CD14-positive monocyte (primary cell): ENCODE measurements around the gene RAD50. TPM values are rescaled to one million over a fixed set of nuclear protein-coding genes. Genes with fewer than 3 reads are reported as not detected.

Experiments
- DNase-seq, 3 donors: peaks; one replicate each; pipeline ENCODE4 v3.0.0-alpha.2; 2011 to 2022
- H2AFZ ChIP-seq: 2 replicates; pipeline ENCODE4 v1.6.0; 2012; ENCODE audit warnings: mild to moderate bottlenecking, low read depth, low read length, inconsistent platforms; ENCODE audit not compliant: insufficient read depth, poor library complexity, severe bottlenecking
- H3K27ac ChIP-seq, 2 donors: 1 replicate in 1 of 2; 2 replicates in 1 of 2; pipeline ENCODE4 v1.5.1; 2012 to 2013; ENCODE audit warnings: low read length in 2 of 2, control low read depth in 1 of 2, inconsistent platforms in 1 of 2, low read depth in 1 of 2, mild to moderate bottlenecking in 1 of 2
- H3K27me3 ChIP-seq, 2 donors: one replicate each; pipeline versions ENCODE4 v1.6.0 to v1.6.1; 2011 to 2013; ENCODE audit warnings: low read length in 2 of 2; ENCODE audit not compliant: control insufficient read depth in 2 of 2, insufficient read depth in 2 of 2
- H3K36me3 ChIP-seq, 2 donors: replicated peaks in 1 of 2; 1 replicate in 1 of 2; 2 replicates in 1 of 2; pipeline versions ENCODE4 v1.5.1 to v1.6.1; 2012 to 2013; ENCODE audit warnings: low read length in 2 of 2, control low read depth in 1 of 2, inconsistent platforms in 1 of 2, mild to moderate bottlenecking in 1 of 2; ENCODE audit not compliant: insufficient read depth in 2 of 2, control insufficient read depth in 1 of 2
- H3K4me1 ChIP-seq, 2 donors: 1 replicate in 1 of 2; 2 replicates in 1 of 2; pipeline versions ENCODE4 v1.5.1 to v1.6.1; 2012 to 2013; ENCODE audit warnings: low read length in 2 of 2, control low read depth in 1 of 2, inconsistent platforms in 1 of 2, mild to moderate bottlenecking in 1 of 2, moderate library complexity in 1 of 2; ENCODE audit not compliant: insufficient read depth in 2 of 2, control insufficient read depth in 1 of 2
- H3K4me2 ChIP-seq: replicated peaks from 2 replicates; pipeline ENCODE3; 2012; ENCODE audit warnings: low read length, moderate library complexity, mild to moderate bottlenecking; ENCODE audit not compliant: poor library complexity, severe bottlenecking; ENCODE audit errors: extremely low read depth
- H3K4me3 ChIP-seq, 3 experiments: fragments of 200-600 bp in 1 of 3; sonication (generic) in 1 of 3; replicated peaks in 1 of 3; 1 replicate in 2 of 3; 2 replicates in 1 of 3; pipeline ENCODE4 v1.5.1; 2011 to 2013; ENCODE audit warnings: low read length in 3 of 3, mild to moderate bottlenecking in 3 of 3, control low read depth in 2 of 3, low read depth in 2 of 3, inconsistent platforms in 1 of 3, moderate library complexity in 1 of 3
- H3K79me2 ChIP-seq: 2 replicates; pipeline ENCODE4 v1.6.0; 2012; ENCODE audit warnings: mild to moderate bottlenecking, control low read depth, inconsistent platforms, low read length, moderate library complexity; ENCODE audit not compliant: insufficient read depth
- H3K9ac ChIP-seq: 2 replicates; pipeline ENCODE4 v1.6.0; 2017; ENCODE audit warnings: low read length, mild to moderate bottlenecking; ENCODE audit not compliant: insufficient read depth, poor library complexity, severe bottlenecking
- H3K9me3 ChIP-seq, 2 donors: replicated peaks in 1 of 2; 1 replicate in 1 of 2; 2 replicates in 1 of 2; pipeline versions ENCODE4 v1.5.1 to v1.6.1; 2012 to 2013; ENCODE audit warnings: low read length in 2 of 2, control low read depth in 1 of 2; ENCODE audit not compliant: control insufficient read depth in 1 of 2, insufficient read depth in 1 of 2
- H4K20me1 ChIP-seq: 2 replicates; pipeline ENCODE4 v1.6.0; 2012; ENCODE audit warnings: mild to moderate bottlenecking, low read length, control low read depth, moderate library complexity; ENCODE audit not compliant: insufficient read depth
- H3K27ac Mint-ChIP-seq, 7 donors: one replicate each; pipeline ENCODE4 v1.8.0; 2020; ENCODE audit warnings: mild to moderate bottlenecking in 7 of 7, mixed read lengths in 7 of 7, moderate library complexity in 6 of 7, inconsistent platforms in 2 of 7
- H3K27me3 Mint-ChIP-seq, 3 donors: one replicate each; pipeline ENCODE4 v1.8.0; 2021 to 2022; ENCODE audit warnings: low read depth in 3 of 3, mild to moderate bottlenecking in 3 of 3, mixed read lengths in 3 of 3, moderate library complexity in 3 of 3, inconsistent platforms in 1 of 3
- H3K36me3 Mint-ChIP-seq, 2 donors: one replicate each; pipeline ENCODE4 v1.8.0; 2020; ENCODE audit warnings: mixed read lengths in 2 of 2, inconsistent platforms in 1 of 2, mild to moderate bottlenecking in 1 of 2
- H3K4me1 Mint-ChIP-seq: one replicate; pipeline ENCODE4 v1.8.0; 2020; ENCODE audit warnings: mild to moderate bottlenecking, mixed read lengths
- H3K4me3 Mint-ChIP-seq, 2 donors: one replicate each; pipeline ENCODE4 v1.8.0; 2020; ENCODE audit warnings: mild to moderate bottlenecking in 2 of 2, mixed read lengths in 2 of 2, moderate library complexity in 1 of 2
- H3K9me3 Mint-ChIP-seq, 7 donors: one replicate each; pipeline ENCODE4 v1.8.0; 2020 to 2022; ENCODE audit warnings: mixed read lengths in 7 of 7, mild to moderate bottlenecking in 6 of 7, moderate library complexity in 6 of 7, inconsistent platforms in 2 of 7
- WGBS: methylation state at CpG from one replicate; pipeline ENCODE4 v1.1.5; 2013; ENCODE audit warnings: missing lambda C conversion rate; ENCODE audit not compliant: insufficient coverage; 5-methylcytosine and 5-hydroxymethylcytosine counted together
- intact Hi-C, 2 donors: fragments of 100-400 bp; cut with micrococcal nuclease; formaldehyde crosslinking; loops; one replicate each; pipeline versions ENCODE4 v1.15.0 to v1.15.1; 2023
- polyA plus RNA-seq, 3 donors: library from polyadenylated mRNA; depleted of rRNA in 1 of 3; unstranded in 2 of 3; stranded (reverse) in 1 of 3; fragments of 300-500 nt in 2 of 3; fragments of >200 nt in 1 of 3; fragmentation: Illumina TruSeq in 2 of 3; gene quantifications; 1 replicate in 2 of 3; 2 replicates in 1 of 3; pipeline ENCODE4 v1.2.3, GENCODE V29; 2012 to 2021
- TF ChIP-seq, protein P1 (sequence below): fragments of 200-600 bp; IDR thresholded peaks from one replicate; pipeline ENCODE4 v1.8.0; 2022; ENCODE audit warnings: antibody characterized with exemption, mild to moderate bottlenecking

The RAD50 gene
- polyA plus RNA-seq, 3 donors = 5.8 to 9.3 (median 8.2) TPM

DNA sequence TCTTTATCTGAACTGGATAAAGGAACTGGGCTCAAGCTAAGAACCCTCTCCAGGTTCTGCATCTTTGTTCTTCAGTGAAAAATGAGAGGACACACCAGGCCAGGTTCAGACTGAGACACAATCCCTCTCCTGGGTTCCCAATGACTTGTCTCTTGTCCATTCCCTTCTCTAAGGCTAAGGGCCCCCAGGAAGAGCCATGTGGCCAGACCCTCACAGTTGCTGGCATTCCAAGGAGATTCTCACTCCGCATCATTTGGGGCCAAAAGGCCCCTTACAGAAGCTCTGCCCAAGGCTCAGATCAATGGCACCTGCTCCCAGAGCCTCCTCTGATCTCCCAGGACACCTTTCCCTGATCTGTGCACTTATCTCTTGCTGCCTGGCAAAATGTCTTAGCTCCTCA, 122.0 kb downstream of the RAD50 start:
- TF ChIP-seq, protein P1, sequence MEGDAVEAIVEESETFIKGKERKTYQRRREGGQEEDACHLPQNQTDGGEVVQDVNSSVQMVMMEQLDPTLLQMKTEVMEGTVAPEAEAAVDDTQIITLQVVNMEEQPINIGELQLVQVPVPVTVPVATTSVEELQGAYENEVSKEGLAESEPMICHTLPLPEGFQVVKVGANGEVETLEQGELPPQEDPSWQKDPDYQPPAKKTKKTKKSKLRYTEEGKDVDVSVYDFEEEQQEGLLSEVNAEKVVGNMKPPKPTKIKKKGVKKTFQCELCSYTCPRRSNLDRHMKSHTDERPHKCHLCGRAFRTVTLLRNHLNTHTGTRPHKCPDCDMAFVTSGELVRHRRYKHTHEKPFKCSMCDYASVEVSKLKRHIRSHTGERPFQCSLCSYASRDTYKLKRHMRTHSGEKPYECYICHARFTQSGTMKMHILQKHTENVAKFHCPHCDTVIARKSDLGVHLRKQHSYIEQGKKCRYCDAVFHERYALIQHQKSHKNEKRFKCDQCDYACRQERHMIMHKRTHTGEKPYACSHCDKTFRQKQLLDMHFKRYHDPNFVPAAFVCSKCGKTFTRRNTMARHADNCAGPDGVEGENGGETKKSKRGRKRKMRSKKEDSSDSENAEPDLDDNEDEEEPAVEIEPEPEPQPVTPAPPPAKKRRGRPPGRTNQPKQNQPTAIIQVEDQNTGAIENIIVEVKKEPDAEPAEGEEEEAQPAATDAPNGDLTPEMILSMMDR = no peak
- 92% methylated on average over 1 of the region's 1 CpG for WGBS
- H3K9ac ChIP-seq = no peak overlapping the region

DNA sequence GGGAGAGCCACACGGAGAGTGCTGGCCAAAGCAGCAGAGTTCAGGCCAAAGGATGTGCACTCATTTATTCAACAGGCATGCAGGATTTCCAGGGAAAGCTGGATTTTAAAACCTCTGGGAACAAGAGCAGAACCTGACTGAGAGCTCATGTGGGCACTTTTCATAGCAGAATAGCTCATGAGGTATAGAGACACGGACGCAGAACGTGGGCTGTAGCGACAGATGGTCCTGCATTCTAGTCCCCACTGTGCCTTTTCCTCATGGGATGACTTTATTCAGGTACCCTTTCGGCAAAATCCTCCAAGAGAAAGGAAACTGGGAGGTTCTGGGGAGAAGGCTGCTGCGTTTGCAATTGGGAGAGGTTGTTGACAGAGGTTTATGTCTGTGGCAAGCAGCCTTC, 122.4 kb downstream of the RAD50 start:
- Mint-ChIP-seq H3K27ac (no peak overlapping the region), H3K9me3 (no peaks in the 10 kb centered on the region), H3K4me3 (no peak overlapping the region), H3K27me3 (peaks cover 0 to 5% (median 0%) of the 10 kb centered on the region in 3 donors), H3K4me1 (no peaks in the 10 kb centered on the region), H3K36me3 (no peaks in the 10 kb centered on the region)
- Histone ChIP-seq H4K20me1 (no peaks in the 10 kb centered on the region), H3K4me2 (no peak overlapping the region), H3K9me3 (no peaks in the 10 kb centered on the region), H3K27me3 (no peaks in the 10 kb centered on the region), H3K79me2 (no peaks in the 10 kb centered on the region), H3K36me3 (no peaks in the 10 kb centered on the region), H3K4me1 (no peaks in the 10 kb centered on the region), H3K27ac (no peak overlapping the region), H3K9ac (no peak overlapping the region), H2AFZ (no peak overlapping the region), H3K4me3 (no peak overlapping the region)
- WGBS = 93% methylated on average over 6 of the region's 7 CpGs
- TF ChIP-seq, protein P1 = no peak
- DNase-seq = no peak
- intact Hi-C loops = no loop called here

More for the DNA sequence above, 122.0 kb downstream of the RAD50 start:
- peak overlapping the region in 1 of 7 donors; percentile 42 for H3K27ac Mint-ChIP-seq
- Histone ChIP-seq H3K4me2 (no peak overlapping the region), H3K36me3 (no peaks in the 10 kb centered on the region), H3K27ac (no peak overlapping the region), H3K9me3 (no peaks in the 10 kb centered on the region), H3K4me1 (no peaks in the 10 kb centered on the region), H2AFZ (no peak overlapping the region), H4K20me1 (no peaks in the 10 kb centered on the region), H3K4me3 (no peak overlapping the region), H3K27me3 (no peaks in the 10 kb centered on the region), H3K79me2 (no peaks in the 10 kb centered on the region)
- no peaks in the 10 kb centered on the region for H3K36me3 Mint-ChIP-seq
- no peak for DNase-seq
- no peaks in the 10 kb centered on the region for H3K4me1 Mint-ChIP-seq
- intact Hi-C loops = no loop called here
- H3K27me3 Mint-ChIP-seq = peaks cover 0 to 4% (median 2%) of the 10 kb centered on the region in 3 donors
- peaks cover 0 to 1% (median 0%) of the 10 kb centered on the region in 7 donors for H3K9me3 Mint-ChIP-seq
- H3K4me3 Mint-ChIP-seq = no peak overlapping the region
